Stimulated activated CD8-positive, alpha-beta memory T cell treated with anti-CD3 and anti-CD28 coated beads, Interleukin-12 subunit alpha, Interleukin-12 subunit beta, amount 100 ng/mL, for 24 hours (primary cell): Measurements from ENCODE around the gene HNMT.
"Not testable (repeated sequence)": the region's sequence is repeated elsewhere in the genome, so short reads cannot be mapped to it uniquely, and the experiment has no call there.

Experiments
- DNase-seq: peaks from one replicate; pipeline ENCODE4 v3.0.0-alpha.2; 2020; ENCODE audit errors: extremely low read depth

The HNMT gene

DNA sequence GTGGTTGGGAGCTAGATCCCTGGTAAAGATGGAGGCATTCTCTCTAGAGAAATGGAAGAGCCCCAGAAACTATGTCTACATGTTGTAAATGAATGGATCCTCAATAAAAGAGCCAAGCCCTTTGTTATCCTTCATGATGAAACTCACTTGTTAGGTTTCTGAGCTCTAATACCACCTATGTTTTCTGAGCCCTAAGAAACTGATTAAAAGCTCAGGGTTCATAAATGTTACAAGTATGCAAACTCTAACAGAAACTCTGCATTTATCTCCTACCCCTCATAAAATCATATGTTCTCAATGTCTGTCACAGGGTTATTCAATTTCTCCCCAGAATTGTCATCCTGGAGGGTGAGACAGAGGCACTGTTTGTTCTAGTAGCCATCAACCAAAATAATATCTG lies 18.0 kb upstream of the HNMT start:
- no peak for DNase-seq

DNA sequence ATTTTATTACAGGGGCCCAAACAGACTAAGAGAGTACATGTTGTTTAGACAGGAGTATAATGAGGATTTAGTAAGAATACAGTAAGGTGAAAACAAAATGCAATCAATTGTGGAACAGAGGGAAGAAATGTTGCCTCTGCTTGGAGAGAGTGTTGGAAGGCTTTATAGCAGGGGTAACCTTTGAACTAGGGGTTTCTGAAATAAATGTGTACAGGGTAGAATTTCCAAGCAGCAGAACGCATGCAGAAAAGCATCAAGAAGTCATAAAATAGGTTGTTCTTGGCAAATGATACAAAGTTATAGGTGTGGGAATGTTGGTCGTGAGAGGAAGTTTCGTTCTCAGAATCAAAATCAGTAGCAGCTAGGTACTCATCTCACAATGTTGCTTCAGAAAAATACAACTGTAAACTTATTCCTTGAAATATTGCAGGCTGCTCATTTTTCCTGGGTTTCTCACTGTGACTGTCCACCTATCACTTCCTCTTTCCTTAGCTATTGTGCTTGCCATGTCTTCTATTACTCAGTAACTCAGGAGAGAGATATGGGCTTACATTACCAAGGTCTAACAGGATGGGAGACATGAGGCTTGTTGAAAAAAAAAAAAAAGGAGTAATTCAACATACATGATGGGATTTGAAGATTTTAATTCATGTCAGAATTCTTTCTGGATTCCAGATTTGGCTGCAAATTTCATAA lies 17.1 kb upstream of the HNMT start:
- no peak for DNase-seq

DNA sequence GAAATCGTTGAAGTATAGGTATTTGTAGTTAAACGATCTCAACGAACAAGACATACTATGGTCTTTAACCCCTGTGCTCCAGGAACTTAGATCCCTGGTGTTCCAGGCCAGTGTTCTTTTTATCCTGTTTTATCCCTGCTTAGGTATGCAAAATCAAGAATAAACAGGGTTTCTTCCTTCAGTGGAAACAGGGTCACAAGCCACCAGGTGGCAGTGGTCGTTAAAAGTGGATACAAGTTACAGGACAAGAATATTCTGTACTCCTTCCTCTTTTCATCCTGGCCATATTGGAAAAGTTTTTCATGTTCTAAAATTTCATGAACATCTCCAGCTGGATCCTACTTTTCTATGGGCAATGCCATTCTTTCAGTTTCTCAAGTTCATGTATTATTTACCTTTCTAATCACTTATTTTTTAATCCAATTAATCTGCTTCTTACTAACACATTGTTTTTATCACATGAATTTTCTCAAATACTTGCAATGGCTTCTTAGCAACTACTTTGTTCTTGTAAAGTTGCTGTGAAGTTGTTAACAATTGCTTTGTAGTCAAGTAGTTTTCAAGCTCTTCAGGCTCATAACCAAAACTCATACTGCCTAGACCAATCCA lies 16.4 kb upstream of the HNMT start:
- no peak for DNase-seq

DNA sequence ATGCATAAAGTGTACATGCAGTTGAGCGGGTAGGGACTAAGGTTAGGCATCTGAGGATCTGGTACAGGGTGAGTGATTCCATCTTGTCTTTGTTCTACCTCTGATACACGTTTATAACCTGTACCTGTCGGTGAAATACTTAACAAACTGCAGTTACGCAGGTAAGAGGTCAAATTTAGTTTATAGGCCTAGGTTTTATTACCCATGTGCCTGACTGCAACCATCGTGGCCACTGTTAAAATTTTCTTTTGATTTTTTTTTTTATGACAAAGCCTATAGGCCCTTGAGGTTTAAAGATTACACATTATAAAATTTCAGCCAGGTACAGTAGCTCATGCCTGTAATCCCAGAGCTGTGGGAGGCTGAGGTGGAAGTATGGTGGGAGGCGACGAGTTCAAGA lies 15.4 kb upstream of the HNMT start:
- DNase-seq, result no peak

DNA sequence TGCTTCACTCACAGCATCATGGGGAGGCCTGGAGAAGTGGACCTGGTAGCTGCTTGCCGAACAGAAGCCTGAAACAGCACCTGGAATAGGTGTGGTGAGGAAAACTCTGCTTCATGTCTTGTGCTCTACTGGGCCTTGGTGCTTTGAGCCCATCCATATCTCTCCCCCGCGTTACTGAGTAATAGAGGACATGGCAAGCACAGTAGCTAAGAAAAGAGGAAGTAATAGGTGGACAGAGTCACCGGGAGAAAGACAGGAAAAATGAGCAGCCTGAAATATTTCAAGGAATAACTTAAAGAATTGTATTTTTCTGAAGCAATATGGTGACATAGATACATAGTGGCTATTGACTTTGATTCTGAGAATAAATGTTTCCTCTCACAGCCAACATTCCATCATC lies 14.0 kb upstream of the HNMT start:
- DNase-seq, result no peak

DNA sequence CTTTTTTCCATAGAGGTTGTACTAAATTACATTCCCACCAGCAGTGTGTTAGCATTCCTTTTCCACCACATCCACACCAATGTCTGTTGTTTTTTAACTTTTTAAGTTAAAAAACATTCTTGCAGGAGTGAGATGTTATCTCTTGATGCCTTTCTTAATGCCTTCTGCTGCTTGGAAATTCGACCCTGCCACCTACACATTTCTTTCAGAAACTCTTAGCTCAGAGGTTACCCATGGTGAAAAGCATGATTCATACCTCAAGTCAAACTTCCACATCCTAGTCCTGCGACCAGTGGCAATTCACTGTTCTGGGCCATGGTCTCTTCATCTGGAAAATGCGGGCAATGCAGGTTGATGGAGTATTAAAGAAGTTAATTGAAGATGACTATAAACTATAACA lies 12.7 kb upstream of the HNMT start:
- no peak for DNase-seq

GRCh38 chr2:137952586-137953129 lies 11.6 kb upstream of the HNMT start:
- DNase-seq, result no peak

DNA sequence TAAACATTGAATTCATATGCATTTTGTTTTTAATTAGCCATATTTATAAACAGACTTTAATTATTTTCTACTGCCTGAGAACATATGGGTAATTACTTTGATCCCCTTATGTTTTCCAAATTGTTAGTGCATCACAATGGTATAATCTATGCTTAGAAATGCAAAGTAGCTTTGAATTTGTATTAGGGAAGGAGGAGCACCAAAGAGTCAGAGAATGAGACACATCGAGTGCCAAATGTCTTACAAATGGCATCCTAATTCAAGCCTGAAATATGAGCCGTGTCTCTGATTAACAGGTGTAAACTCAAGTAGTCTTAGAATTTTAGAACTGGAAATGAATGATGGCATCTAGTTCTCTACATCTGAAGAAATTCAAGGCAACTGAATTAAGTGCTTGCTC lies 8.7 kb upstream of the HNMT start:
- no peak for DNase-seq

- no peak for DNase-seq
Measured at GRCh38 chr2:137957033-137957432, 7.2 kb upstream of the HNMT start.

- DNase-seq, result no peak
Measured at GRCh38 chr2:137959166-137959565, 5.1 kb upstream of the HNMT start.

DNA sequence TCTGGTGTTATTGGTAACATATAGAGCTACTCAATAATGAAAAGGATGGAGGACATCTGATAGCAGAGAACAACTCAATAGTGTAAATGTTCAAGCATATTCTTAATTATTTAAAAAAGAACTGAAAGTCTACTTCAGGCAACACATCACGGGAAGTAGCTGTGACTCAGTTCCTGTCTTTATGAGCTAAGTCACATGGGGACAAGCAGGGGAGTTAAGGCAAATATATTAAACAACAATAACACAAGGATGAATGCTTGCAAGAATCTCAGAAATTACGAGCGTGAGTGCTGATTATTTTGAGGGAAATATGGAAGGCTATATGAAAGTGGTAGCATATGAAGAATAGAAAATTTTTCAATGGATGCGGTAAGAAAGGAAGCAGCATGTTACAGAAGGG lies 4.0 kb upstream of the HNMT start:
- no peak for DNase-seq

GRCh38 chr2:137961602-137962001 lies 2.7 kb upstream of the HNMT start:
- no peak for DNase-seq

DNA sequence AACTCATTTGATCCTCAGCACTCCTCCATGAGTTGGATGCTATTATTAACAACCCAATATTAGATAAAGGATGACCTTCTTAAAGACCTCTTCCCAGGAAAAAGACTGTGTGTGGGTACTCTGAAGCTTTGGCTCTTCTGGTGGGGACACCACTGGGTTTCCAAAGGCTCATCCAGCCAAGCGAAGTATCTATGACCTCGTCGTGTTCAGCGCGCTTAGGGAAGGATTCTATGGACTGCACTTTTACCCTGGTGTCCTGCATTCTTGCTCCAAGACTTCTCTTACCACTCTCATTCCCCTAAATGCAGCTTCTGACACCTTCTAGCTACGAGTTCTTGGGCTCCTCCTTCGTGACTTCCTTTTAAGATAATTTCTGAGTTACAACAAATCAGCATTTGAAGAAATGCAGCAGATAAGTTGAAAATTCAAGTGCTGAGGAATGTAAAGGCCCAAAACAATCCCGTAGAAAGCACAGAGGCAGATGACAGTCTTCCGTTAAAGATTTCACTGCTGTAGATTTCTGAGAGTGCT lies 673 bp upstream of the HNMT start:
- no peak for DNase-seq

- DNase-seq, result no peak
Measured at GRCh38 chr2:137964859-137965459, 686 bp downstream of the HNMT start.

DNA sequence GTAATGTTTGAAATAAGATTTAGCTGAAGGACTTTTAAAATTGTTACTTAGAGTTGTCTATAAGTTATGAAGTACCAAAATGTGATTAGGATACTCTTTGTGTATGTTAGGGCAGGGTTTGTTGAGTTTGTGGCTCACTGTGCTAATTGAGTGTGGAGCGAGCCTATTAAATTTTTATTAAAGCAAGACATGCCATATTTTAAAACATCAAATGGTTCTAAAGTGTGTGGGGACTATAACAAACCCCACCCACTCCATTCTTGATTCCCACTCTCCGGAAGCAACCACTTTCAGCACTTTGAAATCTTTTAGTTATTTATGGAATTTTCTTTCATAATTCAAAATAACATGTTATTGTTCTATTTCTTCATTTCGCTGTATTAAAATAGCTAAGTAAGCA lies 1.8 kb downstream of the HNMT start:
- no peak for DNase-seq

GRCh38 chr2:137967042-137967441 lies 2.8 kb downstream of the HNMT start:
- DNase-seq, result no peak

- no peak for DNase-seq
Measured at GRCh38 chr2:137968477-137969417, 4.5 kb downstream of the HNMT start.

- no peak for DNase-seq
Measured at GRCh38 chr2:137969418-137969765, 5.1 kb downstream of the HNMT start.

DNA sequence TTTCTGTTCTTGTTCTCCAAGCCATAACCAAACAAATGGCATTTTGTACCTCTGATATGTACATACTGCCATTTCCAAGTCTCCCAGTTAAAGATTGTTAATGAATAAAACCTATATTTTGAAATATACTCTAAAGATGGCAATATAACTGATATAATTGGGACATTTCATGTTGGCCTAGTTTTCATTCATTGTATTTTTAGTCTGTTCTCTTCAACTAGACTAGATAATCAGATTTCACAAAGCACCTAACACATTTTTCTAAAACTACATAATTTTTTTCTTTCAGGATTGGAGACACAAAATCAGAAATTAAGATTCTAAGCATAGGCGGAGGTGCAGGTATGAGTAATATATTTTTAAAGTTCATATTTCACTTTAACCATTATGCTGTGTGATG lies 5.6 kb downstream of the HNMT start:
- DNase-seq, result no peak

DNA sequence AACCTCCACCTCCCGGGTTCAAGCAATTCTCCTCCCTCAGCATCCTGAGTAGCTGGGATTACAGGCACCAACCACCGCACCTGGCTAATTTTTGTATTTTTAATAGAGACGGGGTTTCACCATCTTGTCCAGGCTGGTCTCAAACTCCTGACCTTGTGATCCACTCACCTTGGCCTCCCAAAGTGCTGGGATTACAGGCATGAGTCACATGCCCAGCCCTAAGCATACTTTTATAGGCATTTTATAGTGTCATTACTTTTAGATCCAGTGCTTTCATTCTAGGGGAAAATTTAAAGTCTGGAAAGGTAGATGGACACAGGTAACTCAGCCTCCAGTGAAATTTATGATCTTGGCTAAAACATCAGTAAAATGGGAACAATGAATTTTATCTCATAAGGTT lies 7.0 kb downstream of the HNMT start:
- DNase-seq, result not testable (repeated sequence)

DNA sequence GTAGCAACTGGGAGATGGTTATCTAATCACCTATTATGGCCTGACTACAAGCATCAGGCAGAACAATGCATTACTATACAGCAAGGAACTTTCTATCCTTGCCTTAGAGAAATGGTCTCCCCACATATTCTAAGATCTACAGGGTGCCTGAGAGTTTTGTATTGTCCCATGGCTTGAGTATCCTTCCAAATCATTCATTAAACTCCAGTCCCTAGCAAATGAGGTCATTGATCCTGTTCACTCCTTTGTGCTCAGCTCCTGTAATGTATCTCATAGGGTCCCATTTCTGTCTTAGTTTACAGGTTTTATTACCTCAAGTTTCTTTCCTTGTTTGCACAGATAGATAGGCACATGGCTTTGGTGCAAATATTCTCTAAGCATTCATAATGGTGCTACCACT lies 9.0 kb downstream of the HNMT start:
- no peak for DNase-seq
